GM18502 (cell line): Measurements from ENCODE around the gene ITPRIPL2.

Experiments
- ATAC-seq: cut with Tn5 transposase; IDR thresholded peaks from one replicate; pipeline ENCODE4 v1.9.1; 2021; ENCODE audit warnings: mild to moderate bottlenecking; ENCODE audit not compliant: unreplicated experiment, poor library complexity

ITPRIPL2 gene

GRCh38 chr16:19116711-19117449 lies 3.1 kb downstream of the ITPRIPL2 start:
- ATAC-seq: no peak

DNA sequence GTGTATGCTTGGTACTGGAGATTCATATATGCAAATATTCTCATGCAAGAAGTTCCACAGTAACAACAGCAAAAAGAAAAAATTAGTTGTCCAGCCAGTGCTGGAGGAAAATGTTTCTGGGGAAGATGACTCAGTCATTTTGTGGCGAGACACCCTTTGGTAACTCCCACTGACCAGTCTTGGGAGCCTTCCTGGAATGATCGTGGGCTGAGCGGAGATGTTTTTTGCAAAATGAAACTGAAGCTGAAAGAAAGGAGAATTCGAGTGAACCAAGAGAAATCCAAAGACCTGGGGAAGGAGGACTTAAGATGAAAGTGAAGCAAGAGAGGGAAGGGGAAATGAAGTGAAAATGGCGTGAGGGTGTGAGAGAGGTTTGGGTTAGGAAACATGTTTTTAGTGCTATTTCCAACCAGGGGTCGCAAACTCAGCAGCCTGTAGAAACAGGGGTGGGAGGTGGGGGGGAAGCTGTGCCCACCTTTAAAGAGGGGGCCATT lies 5.2 kb downstream of the ITPRIPL2 start:
- ATAC-seq: no peak

DNA sequence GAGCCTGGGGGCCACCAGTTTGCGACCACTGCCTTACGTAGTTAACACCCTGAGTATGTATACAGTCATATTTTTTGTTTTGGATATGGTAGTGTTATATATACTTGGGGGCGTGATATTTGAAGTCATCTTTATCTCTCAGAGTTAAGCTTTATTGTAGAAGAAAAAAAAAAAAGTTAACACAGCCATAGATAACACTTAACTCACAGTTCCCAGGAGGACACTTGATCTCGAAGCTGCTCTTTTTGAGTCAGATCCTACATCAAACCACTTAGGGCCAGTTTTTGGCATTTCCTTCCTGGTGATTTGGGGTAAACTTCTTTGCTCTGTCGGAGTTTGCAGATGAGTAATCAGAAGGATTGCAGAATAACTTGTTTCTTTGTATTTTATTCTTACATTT lies 5.8 kb downstream of the ITPRIPL2 start:
- no peak for ATAC-seq

DNA sequence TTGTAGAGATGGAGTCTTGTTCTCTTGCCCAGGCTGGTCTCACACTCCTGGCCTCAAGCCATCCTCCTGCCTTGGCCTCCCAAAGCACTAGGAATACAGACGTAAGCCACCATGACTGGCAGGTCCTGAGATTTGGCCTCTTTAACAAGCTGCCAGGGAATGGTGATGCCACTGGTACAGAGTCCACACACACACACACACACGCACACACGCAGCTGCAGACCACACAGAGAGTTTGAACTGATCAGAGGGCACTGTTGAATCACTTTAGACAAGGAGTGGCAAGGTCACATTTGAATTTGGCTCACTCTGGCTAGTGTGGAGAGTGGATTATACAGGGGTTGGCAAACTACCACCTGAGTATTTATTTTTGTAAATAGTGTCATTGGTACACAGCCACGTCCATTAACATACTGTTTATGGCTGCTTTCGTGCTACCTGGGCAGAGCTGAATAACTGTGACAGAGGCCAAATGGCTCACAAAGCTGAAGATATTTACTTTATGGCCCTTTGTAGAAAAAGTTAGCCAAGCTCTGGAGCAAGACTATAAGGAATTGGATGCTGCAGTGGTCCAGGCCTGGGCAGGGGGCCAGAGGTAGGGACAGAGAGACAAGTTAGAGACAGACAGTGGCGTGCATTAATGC lies 9.9 kb downstream of the ITPRIPL2 start:
- no peak for ATAC-seq

DNA sequence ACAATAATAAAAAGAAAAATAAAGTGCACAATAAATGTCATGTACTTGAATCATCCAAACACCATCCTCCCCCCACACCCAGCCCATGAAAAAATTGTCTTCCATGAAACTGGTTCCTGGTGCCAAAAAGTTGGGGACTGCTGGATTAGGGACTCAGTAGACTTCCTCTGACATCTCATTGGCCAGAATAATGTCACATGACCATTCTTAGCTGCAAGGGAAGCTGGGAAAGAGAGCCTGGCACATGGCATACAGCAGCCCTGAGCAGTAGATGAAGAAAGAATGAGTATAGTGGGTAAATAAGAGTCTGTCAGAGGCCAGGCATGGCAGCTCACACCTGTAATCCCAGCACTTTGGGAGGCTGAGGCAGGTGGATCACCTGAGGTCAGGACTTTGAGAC lies 12.5 kb downstream of the ITPRIPL2 start:
- no peak for ATAC-seq

- ATAC-seq: peak; percentile 57
These were observed 13.4 kb downstream of the ITPRIPL2 start for GRCh38 chr16:19127205-19127604.

DNA sequence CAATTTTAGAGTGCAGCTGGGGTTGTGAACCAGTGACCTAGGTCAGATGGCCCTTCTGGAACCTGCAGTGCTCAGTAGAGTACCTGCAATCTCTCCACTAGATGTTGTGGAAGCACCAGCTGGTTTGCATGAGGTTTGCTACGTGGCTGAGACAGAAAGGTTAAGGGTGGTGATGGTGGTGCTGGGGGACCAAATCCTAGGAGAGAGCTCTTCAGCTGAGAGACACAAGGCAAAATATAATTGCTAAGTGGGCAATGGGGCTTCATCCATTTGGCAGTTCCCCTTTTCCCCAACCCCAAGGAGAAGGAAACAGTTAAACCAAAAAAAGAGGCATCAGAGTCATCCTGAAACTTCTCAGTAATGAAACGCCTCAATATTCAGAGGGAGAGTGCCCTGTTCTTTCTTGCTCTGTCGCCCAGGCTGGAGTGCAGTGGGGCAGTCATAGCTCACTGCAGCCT lies 13.9 kb downstream of the ITPRIPL2 start:
- peak; percentile 47 for ATAC-seq

- no peak for ATAC-seq
These were observed 14.9 kb downstream of the ITPRIPL2 start for GRCh38 chr16:19128454-19129200.

GRCh38 chr16:19130385-19130784 lies 16.6 kb downstream of the ITPRIPL2 start:
- no peak for ATAC-seq

DNA sequence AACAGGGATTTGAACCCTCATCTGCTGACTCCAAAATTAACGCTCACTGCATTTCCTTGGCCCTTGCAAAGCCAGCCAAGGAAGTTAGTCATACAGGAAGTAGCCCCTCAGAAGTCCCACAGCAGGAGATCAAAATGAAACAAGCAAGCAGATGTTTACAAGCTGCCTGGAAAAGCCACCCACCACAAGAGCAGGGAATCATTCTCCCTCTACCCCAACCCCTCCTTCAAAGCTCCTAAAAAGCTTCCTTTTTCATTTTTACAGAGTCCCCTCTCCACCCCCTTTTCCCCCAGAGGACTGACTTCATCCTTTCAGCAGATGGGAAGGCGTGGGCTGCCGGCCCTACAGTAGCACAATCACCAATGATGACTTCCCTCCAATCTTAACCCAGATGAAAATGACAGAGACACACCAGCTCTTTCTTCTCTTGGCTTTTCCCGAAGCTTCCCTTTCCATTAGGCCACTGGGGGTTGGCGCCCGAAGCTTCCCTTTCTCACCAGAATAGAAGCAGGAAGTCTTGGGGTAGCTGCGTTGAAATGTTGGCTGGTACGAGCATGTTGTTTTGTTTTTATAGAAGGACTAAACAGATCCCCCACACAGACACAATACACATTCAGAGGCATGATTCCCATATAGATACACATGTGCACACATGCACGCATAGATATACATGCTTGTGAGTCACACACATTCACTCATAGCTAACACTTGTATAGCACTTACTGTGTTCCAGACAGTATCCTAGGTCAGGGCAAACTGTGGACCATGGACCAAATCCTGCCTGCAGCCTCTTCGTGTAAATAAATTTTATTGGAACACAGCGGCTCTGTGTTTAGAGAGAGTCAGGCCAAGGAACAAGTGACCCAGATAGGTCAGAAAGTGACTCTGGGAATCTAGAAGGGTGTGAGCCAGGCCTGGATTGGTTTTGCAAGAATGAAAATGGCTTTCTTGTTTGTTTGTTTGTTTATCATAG lies 17.4 kb downstream of the ITPRIPL2 start:
- no peak for ATAC-seq

- ATAC-seq: no peak
These were observed 18.1 kb downstream of the ITPRIPL2 start for GRCh38 chr16:19131825-19132218.

GRCh38 chr16:19132255-19132654 lies 18.5 kb downstream of the ITPRIPL2 start:
- no peak for ATAC-seq

- ATAC-seq: no peak
These were observed 19.1 kb downstream of the ITPRIPL2 start for GRCh38 chr16:19132898-19133297.

- no peak for ATAC-seq
These were observed 19.8 kb downstream of the ITPRIPL2 start for GRCh38 chr16:19133600-19133999.

- no peak for ATAC-seq
These were observed 21.6 kb downstream of the ITPRIPL2 start for GRCh38 chr16:19135201-19135842.

DNA sequence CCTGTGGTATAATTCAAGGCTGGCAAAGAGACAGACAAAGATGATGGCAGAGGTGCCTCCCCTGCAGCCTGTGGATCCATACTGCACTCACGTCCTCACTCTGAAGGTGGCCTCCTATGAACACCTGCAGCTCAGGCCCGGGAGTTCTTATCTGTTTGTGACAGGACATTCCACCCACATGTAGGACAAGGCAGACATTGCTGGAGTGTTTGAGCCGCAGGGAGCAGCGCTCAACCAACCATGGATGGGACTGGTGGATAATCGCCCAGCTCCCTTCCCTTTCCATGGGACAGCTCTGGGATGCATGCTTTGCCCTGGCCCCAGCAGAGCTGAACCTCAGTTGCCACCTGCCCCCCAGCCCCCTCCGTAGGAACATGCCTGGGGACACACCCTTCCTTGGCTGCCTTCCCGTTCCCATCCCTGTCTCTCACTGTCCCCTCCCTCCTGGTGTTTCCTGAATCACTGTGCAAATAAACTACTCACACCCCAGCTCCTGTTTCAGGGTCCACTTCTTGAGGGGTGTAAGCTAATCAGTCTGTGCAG lies 22.2 kb downstream of the ITPRIPL2 start:
- ATAC-seq: no peak

GRCh38 chr16:19136549-19137196 lies 22.9 kb downstream of the ITPRIPL2 start:
- no peak for ATAC-seq

DNA sequence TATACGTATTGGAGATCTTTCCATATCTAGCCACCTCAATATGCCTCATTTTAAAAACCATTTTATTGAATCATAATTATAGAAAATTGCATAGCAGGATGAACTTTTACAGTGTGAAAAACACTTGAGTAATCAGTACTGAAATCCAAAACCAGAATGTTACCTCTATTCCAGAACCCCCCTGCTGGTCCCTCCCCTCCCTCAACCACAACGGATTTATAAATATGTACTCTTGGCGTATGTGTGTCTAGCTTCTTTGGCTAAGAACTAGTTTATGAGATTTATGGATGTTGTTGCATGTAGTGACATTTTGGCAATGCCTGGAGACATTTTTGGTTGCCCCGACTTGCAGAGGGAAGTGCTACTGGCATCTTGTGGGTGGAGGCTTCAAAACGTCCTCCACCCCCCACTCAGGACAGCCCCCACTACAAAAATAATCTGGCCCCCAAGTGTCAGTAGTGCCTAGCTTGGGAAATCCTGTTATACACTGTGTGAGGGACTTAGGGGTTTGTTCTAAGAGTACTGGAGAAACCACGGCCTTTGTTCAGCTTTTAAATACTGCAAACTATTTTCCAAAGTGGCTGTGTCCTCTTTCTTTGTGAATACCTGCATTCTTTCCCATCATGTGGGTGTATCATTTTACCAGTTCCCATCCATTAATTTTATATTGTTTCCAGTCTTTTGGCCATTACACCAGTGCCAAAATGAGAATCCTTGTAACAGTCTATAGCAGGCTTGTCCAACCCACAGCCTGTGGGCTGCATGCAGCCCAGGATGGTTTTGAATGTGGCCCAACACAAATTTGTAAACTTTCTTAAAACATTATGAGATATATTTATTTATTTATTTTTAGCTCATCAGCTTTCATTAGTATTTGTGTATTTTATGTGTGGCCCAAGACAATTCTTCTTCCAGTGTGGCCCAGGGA lies 23.7 kb downstream of the ITPRIPL2 start:
- ATAC-seq: no peak
